RWPE2 (cell line): Measurements from ENCODE around the gene ACSF3.
A peak's percentile ranks its signal among the peaks of the same experiment; 100 is the strongest.

ENCODE experiments used
- ATAC-seq: fragments of 200-7000 bp; cut with Tn5 transposase; 3 replicates; pipeline ENCODE4 v1.9.1; 2021; ENCODE audit warnings: low read depth
- DNase-seq: peaks from one replicate; pipeline ENCODE4 v3.0.0-alpha.2; 2020; ENCODE audit warnings: low spot score
- H3K27ac ChIP-seq: fragments of 450-650 bp; 2 replicates; pipeline ENCODE4 v1.5.1; 2017; ENCODE audit warnings: mild to moderate bottlenecking; ENCODE audit not compliant: poor library complexity, severe bottlenecking
- H3K27me3 ChIP-seq: fragments of 250-450 bp; sonication (Bioruptor Pico); 2 replicates; pipeline ENCODE4 v1.5.1; 2021; ENCODE audit warnings: mild to moderate bottlenecking, moderate library complexity; ENCODE audit not compliant: insufficient read depth, poor library complexity, severe bottlenecking
- H3K36me3 ChIP-seq: fragments of 250-450 bp; sonication (Bioruptor Pico); 2 replicates; pipeline ENCODE4 v1.5.1; 2020; ENCODE audit warnings: low read depth, mild to moderate bottlenecking, moderate library complexity
- H3K4me1 ChIP-seq: fragments of 250-450 bp; sonication (Bioruptor Pico); 2 replicates; pipeline ENCODE4 v1.5.1; 2021; ENCODE audit warnings: mild to moderate bottlenecking, moderate library complexity; ENCODE audit not compliant: insufficient read depth, poor library complexity, severe bottlenecking
- H3K4me3 ChIP-seq: fragments of 250-450 bp; sonication (Bioruptor Pico); 2 replicates; pipeline ENCODE4 v1.5.1; 2021; ENCODE audit warnings: mild to moderate bottlenecking, moderate library complexity; ENCODE audit not compliant: severe bottlenecking
- H3K9me3 ChIP-seq: fragments of 250-450 bp; sonication (Bioruptor Pico); 2 replicates; pipeline ENCODE4 v1.5.1; 2021; ENCODE audit warnings: mild to moderate bottlenecking, moderate library complexity; ENCODE audit not compliant: severe bottlenecking
- TF ChIP-seq, protein P1 (sequence below): fragments of 450-650 bp; IDR thresholded peaks from one replicate; pipeline ENCODE4 v1.5.1; 2017; ENCODE audit warnings: mild to moderate bottlenecking, moderate library complexity; ENCODE audit not compliant: poor library complexity, severe bottlenecking

The ACSF3 gene

GRCh38 chr16:89052191-89052889 is 41.3 kb upstream of the ACSF3 start:
- Histone ChIP-seq H3K27me3 (peaks cover 9% of the 10 kb centered on the region), H3K36me3 (no peaks in the 10 kb centered on the region), H3K9me3 (no peaks in the 10 kb centered on the region), H3K4me3 (peak overlapping the region; percentile 45), H3K4me1 (no peaks in the 10 kb centered on the region), H3K27ac (no peak overlapping the region)
- TF ChIP-seq, protein P1, sequence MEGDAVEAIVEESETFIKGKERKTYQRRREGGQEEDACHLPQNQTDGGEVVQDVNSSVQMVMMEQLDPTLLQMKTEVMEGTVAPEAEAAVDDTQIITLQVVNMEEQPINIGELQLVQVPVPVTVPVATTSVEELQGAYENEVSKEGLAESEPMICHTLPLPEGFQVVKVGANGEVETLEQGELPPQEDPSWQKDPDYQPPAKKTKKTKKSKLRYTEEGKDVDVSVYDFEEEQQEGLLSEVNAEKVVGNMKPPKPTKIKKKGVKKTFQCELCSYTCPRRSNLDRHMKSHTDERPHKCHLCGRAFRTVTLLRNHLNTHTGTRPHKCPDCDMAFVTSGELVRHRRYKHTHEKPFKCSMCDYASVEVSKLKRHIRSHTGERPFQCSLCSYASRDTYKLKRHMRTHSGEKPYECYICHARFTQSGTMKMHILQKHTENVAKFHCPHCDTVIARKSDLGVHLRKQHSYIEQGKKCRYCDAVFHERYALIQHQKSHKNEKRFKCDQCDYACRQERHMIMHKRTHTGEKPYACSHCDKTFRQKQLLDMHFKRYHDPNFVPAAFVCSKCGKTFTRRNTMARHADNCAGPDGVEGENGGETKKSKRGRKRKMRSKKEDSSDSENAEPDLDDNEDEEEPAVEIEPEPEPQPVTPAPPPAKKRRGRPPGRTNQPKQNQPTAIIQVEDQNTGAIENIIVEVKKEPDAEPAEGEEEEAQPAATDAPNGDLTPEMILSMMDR = no peak
- ATAC-seq = peak; percentile 52
- no peak for DNase-seq

DNA sequence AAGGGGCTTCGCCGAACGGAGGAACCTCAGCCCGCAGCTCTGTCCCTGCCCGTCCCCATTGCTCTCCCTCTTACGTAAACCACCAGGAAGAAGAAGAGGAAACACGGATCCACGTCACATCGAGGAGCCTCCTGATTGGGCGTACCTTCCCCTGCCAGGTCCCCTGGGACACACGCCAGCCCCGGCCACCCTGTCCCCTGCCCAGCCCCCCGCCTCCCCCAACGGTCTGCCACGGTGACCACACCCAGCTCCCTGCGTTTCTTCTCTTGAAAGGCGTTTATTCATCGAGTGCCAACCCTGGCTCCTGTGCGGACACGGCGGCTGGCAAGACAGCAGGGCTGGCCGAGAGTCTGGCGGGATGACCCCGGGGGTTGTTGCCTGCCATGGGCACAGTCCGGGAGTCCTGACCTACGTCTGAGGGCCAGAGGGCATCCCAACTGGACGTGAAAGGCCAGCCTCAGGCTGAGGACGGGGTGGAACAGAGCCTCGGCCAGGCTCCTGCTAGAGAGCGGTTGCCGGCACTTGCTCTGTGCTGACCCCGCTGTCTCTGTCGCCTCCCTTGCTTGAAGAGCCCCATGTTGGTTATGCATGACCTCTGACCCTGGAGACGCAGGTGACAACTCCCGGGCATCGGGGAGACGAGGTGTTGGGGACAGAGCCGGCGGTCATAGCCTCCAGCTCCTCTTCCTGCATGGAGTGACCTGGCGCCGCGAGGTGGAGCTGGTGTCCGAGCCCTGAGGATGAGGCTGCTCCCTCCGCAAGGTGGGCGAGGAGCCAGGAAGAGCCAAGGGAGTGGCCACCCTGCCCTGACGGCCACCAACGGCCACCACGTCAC is 40.5 kb upstream of the ACSF3 start:
- H3K4me1 ChIP-seq = no peaks in the 10 kb centered on the region
- H3K4me3 ChIP-seq = peak overlapping the region; percentile 45
- DNase-seq = no peak

GRCh38 chr16:89053725-89054029 is 40.0 kb upstream of the ACSF3 start:
- no peaks in the 10 kb centered on the region for H3K4me1 ChIP-seq

More for the DNA sequence above, 40.5 kb upstream of the ACSF3 start:
- H3K9me3 ChIP-seq = no peaks in the 10 kb centered on the region
- H3K36me3 ChIP-seq = no peaks in the 10 kb centered on the region
- TF ChIP-seq, protein P1 = no peak
- H3K27ac ChIP-seq = no peak overlapping the region
- ATAC-seq = peak; percentile 52
- peaks cover 4% of the 10 kb centered on the region for H3K27me3 ChIP-seq

GRCh38 chr16:89054261-89054661 is 39.4 kb upstream of the ACSF3 start:
- Histone ChIP-seq H3K36me3 (no peaks in the 10 kb centered on the region), H3K27ac (no peak overlapping the region), H3K27me3 (no peaks in the 10 kb centered on the region), H3K9me3 (no peaks in the 10 kb centered on the region), H3K4me3 (no peak overlapping the region), H3K4me1 (no peaks in the 10 kb centered on the region)
- DNase-seq (no peak), ATAC-seq (no peak)
- TF ChIP-seq, protein P1 = no peak

More at GRCh38 chr16:89053725-89054029, 40.0 kb upstream of the ACSF3 start:
- TF ChIP-seq, protein P1 = no peak
- Histone ChIP-seq H3K27ac (no peak overlapping the region), H3K4me3 (no peak overlapping the region), H3K27me3 (peaks cover 1% of the 10 kb centered on the region), H3K36me3 (no peaks in the 10 kb centered on the region), H3K9me3 (no peaks in the 10 kb centered on the region)
- ATAC-seq (no peak), DNase-seq (no peak)

DNA sequence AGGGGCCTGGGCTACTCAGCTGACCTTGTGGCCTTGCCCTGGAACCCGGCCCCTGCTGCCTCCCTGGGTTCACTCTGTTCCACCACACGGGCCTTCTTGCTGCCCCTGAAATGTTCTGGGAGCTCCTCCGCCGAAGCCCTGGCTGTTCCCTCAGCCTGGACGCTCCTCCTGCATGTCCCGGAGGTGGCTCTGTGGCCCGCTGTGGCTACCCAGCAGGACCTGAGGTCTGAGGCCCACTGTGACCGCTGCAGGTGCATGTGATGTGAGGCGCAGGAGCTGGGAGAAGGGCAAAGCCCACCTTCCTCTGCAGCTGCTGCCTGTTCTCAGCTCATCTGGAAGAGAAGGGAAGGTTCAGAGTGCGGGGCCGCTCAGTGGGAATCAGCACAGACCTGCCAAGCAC is 38.9 kb upstream of the ACSF3 start:
- Histone ChIP-seq H3K9me3 (no peaks in the 10 kb centered on the region), H3K36me3 (no peaks in the 10 kb centered on the region), H3K27ac (no peak overlapping the region), H3K4me1 (no peaks in the 10 kb centered on the region), H3K27me3 (no peaks in the 10 kb centered on the region), H3K4me3 (no peak overlapping the region)
- TF ChIP-seq, protein P1 = no peak
- ATAC-seq (no peak), DNase-seq (no peak)
